SH-SY5Y (cell line): ENCODE measurements around the gene CDCA5.

Experiments used
- GATA2 ChIP-seq: IDR thresholded peaks from 2 replicates; pipeline ENCODE4 v1.6.1; 2011; ENCODE audit warnings: mild to moderate bottlenecking, low read depth, low read length
- GATA3 ChIP-seq: IDR thresholded peaks from 2 replicates; pipeline ENCODE4 v1.6.1; 2011; ENCODE audit warnings: low read depth, mild to moderate bottlenecking, low read length, moderate library complexity

GRCh38 chr11:65055538-65055937 is 28.3 kb downstream of the CDCA5 start:
- TF ChIP-seq GATA2: no peak
- no peak for TF ChIP-seq GATA3
